SK-N-SH treated with all-trans-retinoic acid at 6 μM for 48 hours (cell line): Measurements from ENCODE around the gene ILKAP.

Experiments
- ATAC-seq: fragments of 200-7000 bp; cut with Tn5 transposase; 3 replicates; pipeline ENCODE4 v1.9.1; 2020; ENCODE audit warnings: mild to moderate bottlenecking, moderate library complexity
- BACH2 ChIP-seq: fragments of 250-450 bp; sonication (Bioruptor Pico); IDR thresholded peaks from 2 replicates; pipeline ENCODE4 v1.9.0; 2021; ENCODE audit warnings: mild to moderate bottlenecking, borderline replicate concordance
- CREB5 ChIP-seq: fragments of 250-450 bp; sonication (Bioruptor Pico); IDR thresholded peaks from 2 replicates; pipeline ENCODE4 v1.5.1; 2020; ENCODE audit warnings: low read depth, mild to moderate bottlenecking, moderate library complexity
- CSDC2 ChIP-seq: fragments of 250-450 bp; sonication (Bioruptor Pico); IDR thresholded peaks from 2 replicates; pipeline ENCODE4 v1.5.0; 2020; ENCODE audit warnings: mild to moderate bottlenecking, moderate library complexity
- CSRNP3 ChIP-seq: fragments of 250-450 bp; sonication (Bioruptor Pico); IDR thresholded peaks from 2 replicates; pipeline ENCODE4 v1.5.1; 2021; ENCODE audit warnings: mild to moderate bottlenecking, moderate library complexity
- ESRRG ChIP-seq: fragments of 250-450 bp; sonication (Bioruptor Pico); IDR thresholded peaks from 2 replicates; pipeline ENCODE4 v1.6.1; 2021; ENCODE audit warnings: mild to moderate bottlenecking
- GLIS3 ChIP-seq: fragments of 250-450 bp; sonication (Bioruptor Pico); IDR thresholded peaks from 2 replicates; pipeline ENCODE4 v1.5.0; 2020; ENCODE audit warnings: mild to moderate bottlenecking, moderate library complexity
- ISL1 ChIP-seq: fragments of 250-450 bp; sonication (Bioruptor Pico); IDR thresholded peaks from 2 replicates; pipeline ENCODE4 v2.1.2; 2022; ENCODE audit warnings: mild to moderate bottlenecking, moderate library complexity
- OSR1 ChIP-seq: fragments of 250-450 bp; sonication (Bioruptor Pico); IDR thresholded peaks from 2 replicates; pipeline ENCODE4 v1.8.0; 2022; ENCODE audit warnings: moderate library complexity, mild to moderate bottlenecking, inconsistent platforms
- POU6F1 ChIP-seq: fragments of 250-450 bp; sonication (Bioruptor Pico); IDR thresholded peaks from 2 replicates; pipeline ENCODE4 v1.8.0; 2021; ENCODE audit warnings: low read depth, mild to moderate bottlenecking, moderate library complexity, borderline replicate concordance
- PPARA ChIP-seq: fragments of 250-450 bp; sonication (Bioruptor Pico); IDR thresholded peaks from 2 replicates; pipeline ENCODE4 v1.5.0; 2020; ENCODE audit warnings: mild to moderate bottlenecking, borderline replicate concordance
- RARB ChIP-seq: fragments of 250-450 bp; sonication (Bioruptor Pico); IDR thresholded peaks from 2 replicates; pipeline ENCODE4 v1.8.0; 2021; ENCODE audit warnings: mild to moderate bottlenecking, moderate library complexity
- SNAI2 ChIP-seq: fragments of 250-450 bp; sonication (Bioruptor Pico); IDR thresholded peaks from 2 replicates; pipeline ENCODE4 v1.5.0; 2020; ENCODE audit warnings: mild to moderate bottlenecking, moderate library complexity
- TCF4 ChIP-seq: fragments of 250-450 bp; sonication (Bioruptor Pico); IDR thresholded peaks from 2 replicates; pipeline ENCODE4 v1.8.0; 2021; ENCODE audit warnings: mild to moderate bottlenecking, moderate library complexity, borderline replicate concordance
- TOX ChIP-seq: fragments of 250-450 bp; sonication (Bioruptor Pico); IDR thresholded peaks from 2 replicates; pipeline ENCODE4 v1.8.0; 2021; ENCODE audit warnings: mild to moderate bottlenecking, moderate library complexity, borderline replicate concordance
- TSHZ2 ChIP-seq: fragments of 250-450 bp; sonication (Bioruptor Pico); IDR thresholded peaks from 2 replicates; pipeline ENCODE4 v1.5.0; 2020; ENCODE audit warnings: mild to moderate bottlenecking, moderate library complexity
- ZC3H10 ChIP-seq: fragments of 250-450 bp; sonication (Bioruptor Pico); IDR thresholded peaks from 2 replicates; pipeline ENCODE4 v1.5.1; 2021; ENCODE audit warnings: mild to moderate bottlenecking, moderate library complexity
- ZFP30 ChIP-seq: fragments of 450-650 bp; formaldehyde crosslinking; IDR thresholded peaks from 2 replicates; pipeline ENCODE4 v1.5.0; 2022; ENCODE audit warnings: mild to moderate bottlenecking, moderate library complexity
- ZNF565 ChIP-seq: fragments of 450-650 bp; formaldehyde crosslinking; conservative IDR thresholded peaks from 2 replicates; pipeline ENCODE4 v1.5.0; 2020; ENCODE audit warnings: low read depth, mild to moderate bottlenecking, moderate library complexity
- ZNF70 ChIP-seq: fragments of 450-650 bp; formaldehyde crosslinking; IDR thresholded peaks from 2 replicates; pipeline ENCODE4 v1.5.0; 2020; ENCODE audit warnings: mild to moderate bottlenecking, moderate library complexity
- ZNF8 ChIP-seq: fragments of 450-650 bp; formaldehyde crosslinking; IDR thresholded peaks from 2 replicates; pipeline ENCODE4 v1.5.0; 2020; ENCODE audit warnings: mild to moderate bottlenecking, moderate library complexity

ILKAP gene

GRCh38 chr2:238126775-238127164 lies 76.7 kb downstream of the ILKAP start:
- no peak for ATAC-seq

GRCh38 chr2:238126338-238126737 lies 77.2 kb downstream of the ILKAP start:
- no peak for ATAC-seq
- no peak for TF ChIP-seq ZNF565
- TF ChIP-seq BACH2 (CRISPR knock-in tag): no peak
- TF ChIP-seq SNAI2 (CRISPR knock-in tag): no peak
- TF ChIP-seq CSDC2: no peak
- no peak for TF ChIP-seq RARB
- no peak for TF ChIP-seq ZNF70
- no peak for TF ChIP-seq TOX (CRISPR knock-in tag)
- TF ChIP-seq ESRRG (CRISPR knock-in tag): no peak
- TF ChIP-seq OSR1: no peak
- no peak for TF ChIP-seq GLIS3 (CRISPR knock-in tag)
- TF ChIP-seq CSRNP3: no peak
- no peak for TF ChIP-seq TCF4
- no peak for TF ChIP-seq POU6F1 (CRISPR knock-in tag)
- no peak for TF ChIP-seq ISL1 (CRISPR knock-in tag)
- TF ChIP-seq ZFP30 (CRISPR knock-in tag): no peak
- TF ChIP-seq TSHZ2 (CRISPR knock-in tag): no peak
- TF ChIP-seq CREB5 (CRISPR knock-in tag): no peak

More at GRCh38 chr2:238126775-238127164, 76.7 kb downstream of the ILKAP start:
- TF ChIP-seq PPARA (CRISPR knock-in tag): no peak
- TF ChIP-seq OSR1: no peak
- TF ChIP-seq ZNF565: no peak
- no peak for TF ChIP-seq TSHZ2 (CRISPR knock-in tag)
- no peak for TF ChIP-seq ZC3H10
- no peak for TF ChIP-seq ZNF70
- no peak for TF ChIP-seq GLIS3 (CRISPR knock-in tag)
- no peak for TF ChIP-seq BACH2 (CRISPR knock-in tag)
- TF ChIP-seq ZFP30 (CRISPR knock-in tag): no peak
- TF ChIP-seq TCF4: no peak

GRCh38 chr2:238125127-238125885 lies 78.2 kb downstream of the ILKAP start:
- no peak for ATAC-seq
- TF ChIP-seq GLIS3 (CRISPR knock-in tag) (no peak), ZFP30 (CRISPR knock-in tag) (no peak), ZNF70 (no peak), ISL1 (CRISPR knock-in tag) (no peak), PPARA (CRISPR knock-in tag) (no peak), ZNF565 (no peak), ZNF8 (CRISPR knock-in tag) (no peak), CSDC2 (no peak)
